ENCODE measurements around the gene HCRTR2.

DNA sequence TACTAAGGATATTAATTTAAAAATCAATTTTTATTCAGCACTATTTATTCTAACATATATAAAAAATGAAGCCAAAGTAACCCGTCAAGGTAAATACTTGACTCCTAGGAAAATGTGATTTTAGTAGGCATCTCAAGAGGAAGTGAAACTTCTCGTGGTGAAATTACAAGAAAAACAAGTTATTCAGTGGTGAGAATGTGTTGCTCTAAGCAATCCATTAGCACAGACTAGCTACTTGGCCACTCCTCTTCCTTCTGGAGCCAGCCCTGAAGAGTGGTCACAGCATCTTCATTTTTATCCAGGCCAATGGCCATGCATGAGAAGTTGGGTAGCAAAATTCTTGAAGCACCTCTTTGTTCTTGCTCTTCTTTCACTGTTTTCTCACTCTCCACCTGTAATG, 112.5 kb downstream of the HCRTR2 start:
- TF ChIP-seq POLR2AphosphoS5 (IDR thresholded peaks at IDR 0.05) (no peak), POLR2A (IDR thresholded peaks at IDR 0.05) (no peak)
- TF ChIP-seq, protein P1, sequence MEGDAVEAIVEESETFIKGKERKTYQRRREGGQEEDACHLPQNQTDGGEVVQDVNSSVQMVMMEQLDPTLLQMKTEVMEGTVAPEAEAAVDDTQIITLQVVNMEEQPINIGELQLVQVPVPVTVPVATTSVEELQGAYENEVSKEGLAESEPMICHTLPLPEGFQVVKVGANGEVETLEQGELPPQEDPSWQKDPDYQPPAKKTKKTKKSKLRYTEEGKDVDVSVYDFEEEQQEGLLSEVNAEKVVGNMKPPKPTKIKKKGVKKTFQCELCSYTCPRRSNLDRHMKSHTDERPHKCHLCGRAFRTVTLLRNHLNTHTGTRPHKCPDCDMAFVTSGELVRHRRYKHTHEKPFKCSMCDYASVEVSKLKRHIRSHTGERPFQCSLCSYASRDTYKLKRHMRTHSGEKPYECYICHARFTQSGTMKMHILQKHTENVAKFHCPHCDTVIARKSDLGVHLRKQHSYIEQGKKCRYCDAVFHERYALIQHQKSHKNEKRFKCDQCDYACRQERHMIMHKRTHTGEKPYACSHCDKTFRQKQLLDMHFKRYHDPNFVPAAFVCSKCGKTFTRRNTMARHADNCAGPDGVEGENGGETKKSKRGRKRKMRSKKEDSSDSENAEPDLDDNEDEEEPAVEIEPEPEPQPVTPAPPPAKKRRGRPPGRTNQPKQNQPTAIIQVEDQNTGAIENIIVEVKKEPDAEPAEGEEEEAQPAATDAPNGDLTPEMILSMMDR (IDR thresholded peaks at IDR 0.05) = no peak

Measured in prostate gland (tissue), 2 donors.